GM12872 (cell line): ENCODE data around the gene MOGAT2.

Source experiments
- TF ChIP-seq, protein P1 (sequence below): IDR thresholded peaks from 3 replicates; pipeline ENCODE4 v1.5.1; 2011; ENCODE audit warnings: low read depth, mild to moderate bottlenecking, low read length, moderate library complexity; ENCODE audit not compliant: insufficient read depth

The MOGAT2 gene

DNA sequence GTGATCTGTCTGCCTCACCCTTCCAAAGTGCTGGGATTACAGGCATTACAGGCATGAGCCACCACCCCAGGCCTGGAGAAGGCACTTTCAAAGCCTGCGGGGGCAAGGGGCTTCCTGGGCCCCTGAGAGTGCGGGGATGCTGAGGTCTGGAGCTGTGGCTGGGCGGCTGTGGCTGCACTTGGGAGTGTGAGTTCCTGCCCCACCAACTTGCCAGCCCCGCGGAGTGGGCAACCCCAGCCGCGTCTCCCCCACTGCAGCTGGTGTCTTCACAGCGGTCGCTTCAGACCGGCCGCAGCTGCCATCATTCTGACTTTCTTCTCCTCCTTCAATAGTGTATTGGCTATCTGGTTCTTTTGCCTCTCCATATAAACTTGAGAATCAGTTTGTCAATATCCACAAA is 38.1 kb upstream of the MOGAT2 start:
- TF ChIP-seq, protein P1, sequence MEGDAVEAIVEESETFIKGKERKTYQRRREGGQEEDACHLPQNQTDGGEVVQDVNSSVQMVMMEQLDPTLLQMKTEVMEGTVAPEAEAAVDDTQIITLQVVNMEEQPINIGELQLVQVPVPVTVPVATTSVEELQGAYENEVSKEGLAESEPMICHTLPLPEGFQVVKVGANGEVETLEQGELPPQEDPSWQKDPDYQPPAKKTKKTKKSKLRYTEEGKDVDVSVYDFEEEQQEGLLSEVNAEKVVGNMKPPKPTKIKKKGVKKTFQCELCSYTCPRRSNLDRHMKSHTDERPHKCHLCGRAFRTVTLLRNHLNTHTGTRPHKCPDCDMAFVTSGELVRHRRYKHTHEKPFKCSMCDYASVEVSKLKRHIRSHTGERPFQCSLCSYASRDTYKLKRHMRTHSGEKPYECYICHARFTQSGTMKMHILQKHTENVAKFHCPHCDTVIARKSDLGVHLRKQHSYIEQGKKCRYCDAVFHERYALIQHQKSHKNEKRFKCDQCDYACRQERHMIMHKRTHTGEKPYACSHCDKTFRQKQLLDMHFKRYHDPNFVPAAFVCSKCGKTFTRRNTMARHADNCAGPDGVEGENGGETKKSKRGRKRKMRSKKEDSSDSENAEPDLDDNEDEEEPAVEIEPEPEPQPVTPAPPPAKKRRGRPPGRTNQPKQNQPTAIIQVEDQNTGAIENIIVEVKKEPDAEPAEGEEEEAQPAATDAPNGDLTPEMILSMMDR: no peak

DNA sequence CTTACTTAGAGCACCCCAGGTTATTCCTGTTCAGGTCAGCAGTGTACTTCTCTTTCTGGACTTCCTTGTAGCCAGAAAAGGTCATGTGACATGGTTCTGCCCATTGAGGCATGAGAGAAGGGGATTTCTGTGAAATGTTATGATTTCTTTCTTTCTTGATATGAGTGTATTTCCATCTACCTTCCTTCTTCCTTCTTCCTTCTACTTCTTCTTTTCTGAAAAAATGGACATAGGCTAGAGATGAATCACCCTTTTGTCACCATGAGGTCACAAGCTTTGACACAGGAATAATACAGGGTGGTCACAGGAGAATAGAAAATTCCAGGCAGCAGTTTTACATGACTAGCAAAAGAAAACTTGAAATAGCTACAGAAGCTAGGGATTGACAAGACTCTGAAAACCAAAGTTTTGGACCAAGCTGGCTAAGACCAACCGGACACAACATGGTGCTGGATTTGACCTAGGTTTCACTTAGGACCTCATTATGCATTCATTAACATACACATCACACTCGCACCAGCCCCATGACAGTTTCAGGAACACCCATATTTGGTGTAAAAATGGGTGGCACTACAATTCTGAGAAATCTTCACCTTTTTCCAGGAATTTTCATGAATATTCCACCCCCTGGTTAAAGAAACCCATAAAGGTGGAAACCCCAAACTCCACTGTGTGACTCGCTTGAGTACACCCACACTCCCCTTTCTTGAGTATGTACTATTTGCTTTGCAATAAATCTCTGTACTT is 27.6 kb upstream of the MOGAT2 start:
- TF ChIP-seq, protein P1: no peak

DNA sequence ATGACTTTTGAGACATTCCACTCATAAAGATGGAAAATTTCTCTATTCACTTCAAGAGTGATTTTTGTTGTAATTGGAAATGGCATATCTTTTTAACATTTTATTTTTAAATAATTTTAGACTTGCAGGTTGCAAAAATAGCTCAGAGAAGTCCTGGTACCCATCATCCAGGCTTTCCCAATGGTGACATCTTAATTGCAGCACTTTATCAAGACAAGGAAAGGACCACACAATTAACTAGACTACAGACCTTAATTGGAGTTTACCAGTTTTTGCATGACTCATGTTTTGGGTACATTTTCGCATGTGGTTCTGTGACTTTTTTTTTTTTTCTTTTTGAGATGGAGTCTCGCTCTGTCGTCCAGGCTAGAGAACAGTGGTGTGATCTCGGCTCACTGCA is 25.8 kb upstream of the MOGAT2 start:
- TF ChIP-seq, protein P1: no peak

DNA sequence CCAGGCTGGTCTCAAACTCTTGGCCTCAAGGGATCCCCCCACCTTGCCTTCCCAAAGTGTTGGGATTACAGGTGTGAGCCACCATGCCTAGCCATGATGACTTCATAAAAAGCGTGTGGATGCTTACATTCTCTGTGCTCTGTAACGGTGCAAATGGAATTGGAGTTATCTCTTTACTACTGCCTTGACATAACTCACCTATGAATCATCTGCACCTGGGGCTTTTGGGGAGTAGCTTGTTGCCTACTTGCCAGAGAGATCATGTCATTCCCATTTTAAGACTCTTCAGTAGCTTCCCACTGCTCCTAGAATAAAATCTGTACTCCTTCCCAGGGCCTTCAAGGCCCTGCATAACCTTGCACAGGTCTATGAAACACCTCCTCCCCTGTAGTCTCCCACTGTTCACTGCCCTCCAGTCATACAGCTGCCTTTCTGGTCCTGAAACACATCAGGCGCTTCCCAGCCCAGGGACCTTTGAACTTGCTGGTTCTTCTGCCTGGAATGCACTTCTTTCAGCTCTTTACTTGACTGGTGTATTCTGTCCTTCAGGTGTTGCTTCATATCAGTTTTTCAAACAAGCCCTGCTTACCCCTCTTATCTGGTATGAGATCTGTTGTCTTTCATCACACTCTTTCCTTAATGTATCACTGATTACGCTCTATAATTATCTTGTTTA is 19.6 kb upstream of the MOGAT2 start:
- TF ChIP-seq, protein P1: no peak

DNA sequence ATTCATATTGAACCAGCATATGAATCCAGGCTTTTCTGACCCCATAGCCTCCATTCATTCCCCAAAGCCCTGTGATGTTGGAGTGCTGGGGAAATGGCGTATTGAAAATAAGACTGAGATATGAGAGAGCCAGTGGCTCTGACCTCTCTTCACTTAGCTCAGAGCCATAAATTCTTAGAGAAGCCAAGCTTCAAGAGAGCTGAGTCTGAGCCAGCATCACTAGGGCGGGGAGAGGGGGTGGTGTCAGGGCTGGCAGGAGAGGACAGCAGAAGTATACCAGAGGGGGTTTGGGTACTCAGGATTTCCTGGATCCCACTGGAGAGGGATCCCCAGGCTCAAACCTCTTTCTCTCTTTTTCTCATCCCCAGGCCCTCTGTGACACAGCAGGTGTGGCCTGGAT is 16.7 kb upstream of the MOGAT2 start:
- TF ChIP-seq, protein P1: no peak

DNA sequence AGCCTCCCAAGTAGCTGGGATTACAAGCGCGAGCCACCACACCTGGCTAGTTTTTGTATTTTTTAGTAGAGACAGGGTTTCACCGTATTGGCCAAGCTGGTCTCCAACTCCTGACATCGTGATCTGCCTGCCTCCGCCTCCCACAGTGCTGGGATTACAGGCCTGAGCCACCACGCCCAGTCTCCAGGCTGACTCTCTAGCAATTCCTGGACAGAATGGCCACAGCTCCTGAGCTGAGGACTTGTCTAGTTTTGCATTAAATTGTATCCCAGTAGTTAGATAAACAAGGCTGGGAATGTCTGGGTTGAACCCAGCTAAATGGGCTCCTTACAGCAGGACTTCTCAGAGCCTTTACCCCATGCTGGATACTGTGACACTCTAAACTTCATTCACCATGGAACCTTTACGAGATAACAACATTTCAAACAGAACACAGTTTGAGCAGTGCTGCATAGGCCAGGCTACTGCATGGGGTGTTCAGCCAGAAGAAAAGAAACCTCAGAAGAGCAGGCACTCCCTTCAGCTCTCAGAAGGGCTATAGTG is 13.9 kb upstream of the MOGAT2 start:
- TF ChIP-seq, protein P1: no peak

DNA sequence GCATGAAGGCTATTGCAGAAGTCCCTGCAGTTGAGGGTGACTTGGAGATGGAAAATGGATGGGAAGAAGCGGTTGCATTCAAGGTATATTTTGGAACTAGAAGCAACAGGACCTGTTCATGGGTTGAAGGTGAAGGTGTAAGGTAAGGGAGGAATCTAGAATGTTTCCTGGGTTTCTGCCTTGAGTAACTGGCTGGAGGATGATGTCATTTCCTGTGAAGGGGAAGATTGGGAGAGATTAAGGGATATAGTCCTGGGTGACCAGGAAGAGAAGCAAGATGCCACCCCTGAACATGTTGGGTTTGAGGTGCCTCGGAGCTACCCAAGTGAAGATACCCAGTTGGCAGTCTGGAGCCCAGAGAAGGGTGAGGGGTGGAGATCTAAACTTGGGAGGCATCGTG is 12.1 kb upstream of the MOGAT2 start:
- TF ChIP-seq, protein P1: no peak
